Bone marrow (tissue), 2 donors: Measurements from ENCODE around the gene ADAM20.
"Not testable (repeated sequence)": the region's sequence is repeated elsewhere in the genome, so short reads cannot be mapped to it uniquely, and the experiment has no call there.

Experiments used
- DNase-seq, 2 donors: peaks; one replicate each; lab custom pipeline; 2025; lab: John Stamatoyannopoulos, UW

ADAM20 gene

GRCh38 chr14:70534904-70535303 lies at the start of gene ADAM20:
ADAM20 (minus strand) TSS chr14:70535004; CDS start chr14:70524757, 10,247 bp downstream.
- no peak for DNase-seq

GRCh38 chr14:70576891-70577290 lies 42.1 kb upstream of the ADAM20 start:
- DNase-seq, result no peak

GRCh38 chr14:70573050-70573449 lies 38.2 kb upstream of the ADAM20 start:
- no peak for DNase-seq

GRCh38 chr14:70571139-70571538 lies 36.3 kb upstream of the ADAM20 start:
- no peak for DNase-seq

GRCh38 chr14:70567791-70568190 lies 33.0 kb upstream of the ADAM20 start:
- no peak for DNase-seq

- no peak for DNase-seq
Observed at GRCh38 chr14:70563869-70564268, 29.1 kb upstream of the ADAM20 start.

GRCh38 chr14:70563417-70563816 lies 28.6 kb upstream of the ADAM20 start:
- DNase-seq, result no peak

- no peak for DNase-seq
Observed at GRCh38 chr14:70558356-70558755, 23.6 kb upstream of the ADAM20 start.

GRCh38 chr14:70555890-70556289 lies 21.1 kb upstream of the ADAM20 start:
- DNase-seq, result no peak

GRCh38 chr14:70538087-70538486 lies 3.3 kb upstream of the ADAM20 start:
- DNase-seq, result no peak

GRCh38 chr14:70536830-70537229 lies 2.0 kb upstream of the ADAM20 start:
- no peak for DNase-seq

GRCh38 chr14:70530417-70530816 lies 4.4 kb downstream of the ADAM20 start:
- DNase-seq, result no peak

GRCh38 chr14:70527501-70528105 lies 7.2 kb downstream of the ADAM20 start:
- no peak for DNase-seq

- no peak for DNase-seq
Observed at GRCh38 chr14:70525691-70526090, 9.1 kb downstream of the ADAM20 start.

GRCh38 chr14:70515811-70516210 lies 19.0 kb downstream of the ADAM20 start:
- DNase-seq, result no peak

- peak in 1 of 2 donors; percentile 48 for DNase-seq
Observed at GRCh38 chr14:70514168-70515069, 20.4 kb downstream of the ADAM20 start.

- DNase-seq, result no peak
Observed at GRCh38 chr14:70498191-70498590, 36.6 kb downstream of the ADAM20 start.

GRCh38 chr14:70489579-70490200 lies 45.1 kb downstream of the ADAM20 start:
- no peak for DNase-seq

- DNase-seq, result not testable (repeated sequence)
Observed at GRCh38 chr14:70477356-70478105, 57.3 kb downstream of the ADAM20 start.

GRCh38 chr14:70475459-70475858 lies 59.3 kb downstream of the ADAM20 start:
- DNase-seq, result not testable (repeated sequence)

- DNase-seq, result no peak
Observed at GRCh38 chr14:70473825-70474224, 61.0 kb downstream of the ADAM20 start.
